ENCODE measurements around the gene SCN5A. TPM values are rescaled to one million over a fixed set of nuclear protein-coding genes. Genes with fewer than 3 reads are reported as not detected.

The SCN5A gene
- polyA plus RNA-seq, 1 donor from 2014 or later = not detected

DNA sequence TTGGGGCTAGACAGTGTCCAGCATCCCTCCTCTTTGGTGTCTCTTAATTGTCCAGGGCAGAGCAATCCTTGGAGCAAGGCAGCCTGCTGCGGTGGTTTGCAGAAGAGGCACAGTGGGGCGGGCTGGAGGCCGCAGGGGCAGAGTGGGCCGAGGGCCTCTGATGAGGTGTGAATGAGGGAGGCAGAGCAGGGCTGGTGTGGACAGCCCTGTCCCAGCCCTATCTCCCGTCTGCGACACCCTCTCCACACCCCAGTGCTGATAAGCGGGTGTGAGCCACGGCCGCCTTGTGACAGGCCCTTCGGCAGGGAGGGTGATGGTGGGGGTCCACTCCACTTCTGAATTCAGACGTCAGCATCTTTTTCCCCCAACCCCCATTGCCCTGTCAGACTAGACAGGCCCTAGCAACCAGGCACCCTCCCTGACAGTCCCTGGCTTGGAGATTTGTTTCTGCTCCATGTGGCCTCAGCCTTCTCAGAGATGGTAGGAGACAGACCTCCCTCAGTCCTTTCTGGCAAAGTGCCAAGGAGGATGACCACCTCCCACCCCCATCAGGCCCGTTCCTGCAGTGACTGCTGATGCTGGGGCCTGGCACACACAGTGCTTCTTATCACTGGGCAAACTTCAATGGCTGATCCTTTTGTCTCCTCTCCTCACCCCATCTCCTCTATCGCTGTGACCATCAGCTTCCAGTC, 116.1 kb downstream of the SCN5A start:
- no peak overlapping the region for H3K4me3 ChIP-seq (ENCODE audit: low read length)
- H3K9me3 ChIP-seq (ENCODE audit: low read length) = peaks cover 5% of the 10 kb centered on the region
- no peak overlapping the region for H3K27ac ChIP-seq (ENCODE audit: low read length)

DNA sequence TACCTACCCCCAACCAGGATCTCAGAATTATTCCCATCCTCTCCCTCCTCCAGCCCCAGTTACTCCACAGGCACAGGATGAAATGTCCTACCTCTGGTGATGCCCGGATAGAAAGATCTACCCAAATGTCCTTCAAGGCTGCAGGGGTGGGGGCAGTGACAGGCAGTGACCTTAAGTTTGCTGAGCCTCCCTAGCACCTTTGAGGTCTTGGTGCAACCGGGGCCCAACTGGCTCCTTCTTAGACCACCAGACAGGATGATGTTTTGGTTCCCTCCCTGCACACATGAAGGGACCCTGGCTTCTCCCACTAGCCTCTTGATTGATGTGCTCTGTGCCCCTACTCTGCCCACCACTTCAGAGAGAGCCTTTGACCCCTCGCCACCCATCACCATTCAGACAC, 117.0 kb downstream of the SCN5A start:
- Histone ChIP-seq H3K4me2 (ENCODE audit: low read length) (no peak overlapping the region), H3K4me3 (ENCODE audit: low read length) (no peak overlapping the region), H3K79me2 (replicated peaks; ENCODE audit: insufficient read depth, low read length) (no peaks in the 10 kb centered on the region), H3K9ac (ENCODE audit: low read length) (no peak overlapping the region), H3K27me3 (ENCODE audit: insufficient read depth, low read depth, low read length) (no peaks in the 10 kb centered on the region), H3K9me3 (ENCODE audit: low read length) (peaks cover 5% of the 10 kb centered on the region), H4K20me1 (ENCODE audit: insufficient read depth) (no peaks in the 10 kb centered on the region), H3K9me2 (ENCODE audit: insufficient read depth, low read length) (no peaks in the 10 kb centered on the region), H3K27ac (ENCODE audit: low read length) (no peak overlapping the region), H3K36me3 (ENCODE audit: insufficient read depth, low read length) (no peaks in the 10 kb centered on the region), H2AFZ (ENCODE audit: low read depth, low read length) (no peak overlapping the region), H3F3A (ENCODE audit: insufficient read depth, low read length, poor library complexity, severe bottlenecking) (no peaks in the 10 kb centered on the region)
- no peak for TF ChIP-seq EZH2 (IDR thresholded peaks at IDR 0.05; ENCODE audit: borderline replicate concordance, insufficient read depth, low read length, poor library complexity, severe bottlenecking)

More for the DNA sequence above, 116.1 kb downstream of the SCN5A start:
- H2AFZ ChIP-seq (ENCODE audit: low read depth, low read length) = no peak overlapping the region
- H3K79me2 ChIP-seq (replicated peaks; ENCODE audit: insufficient read depth, low read length) = no peaks in the 10 kb centered on the region
- H3K9me2 ChIP-seq (ENCODE audit: insufficient read depth, low read length) = no peaks in the 10 kb centered on the region
- H3K27me3 ChIP-seq (ENCODE audit: insufficient read depth, low read depth, low read length) = no peaks in the 10 kb centered on the region
- H3K9ac ChIP-seq (ENCODE audit: low read length) = no peak overlapping the region
- no peak overlapping the region for H3K4me2 ChIP-seq (ENCODE audit: low read length)
- no peaks in the 10 kb centered on the region for H3F3A ChIP-seq (ENCODE audit: insufficient read depth, low read length, poor library complexity, severe bottlenecking)
- TF ChIP-seq, protein P1, sequence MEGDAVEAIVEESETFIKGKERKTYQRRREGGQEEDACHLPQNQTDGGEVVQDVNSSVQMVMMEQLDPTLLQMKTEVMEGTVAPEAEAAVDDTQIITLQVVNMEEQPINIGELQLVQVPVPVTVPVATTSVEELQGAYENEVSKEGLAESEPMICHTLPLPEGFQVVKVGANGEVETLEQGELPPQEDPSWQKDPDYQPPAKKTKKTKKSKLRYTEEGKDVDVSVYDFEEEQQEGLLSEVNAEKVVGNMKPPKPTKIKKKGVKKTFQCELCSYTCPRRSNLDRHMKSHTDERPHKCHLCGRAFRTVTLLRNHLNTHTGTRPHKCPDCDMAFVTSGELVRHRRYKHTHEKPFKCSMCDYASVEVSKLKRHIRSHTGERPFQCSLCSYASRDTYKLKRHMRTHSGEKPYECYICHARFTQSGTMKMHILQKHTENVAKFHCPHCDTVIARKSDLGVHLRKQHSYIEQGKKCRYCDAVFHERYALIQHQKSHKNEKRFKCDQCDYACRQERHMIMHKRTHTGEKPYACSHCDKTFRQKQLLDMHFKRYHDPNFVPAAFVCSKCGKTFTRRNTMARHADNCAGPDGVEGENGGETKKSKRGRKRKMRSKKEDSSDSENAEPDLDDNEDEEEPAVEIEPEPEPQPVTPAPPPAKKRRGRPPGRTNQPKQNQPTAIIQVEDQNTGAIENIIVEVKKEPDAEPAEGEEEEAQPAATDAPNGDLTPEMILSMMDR (IDR thresholded peaks at IDR 0.05; ENCODE audit: poor library complexity, severe bottlenecking) = no peak
- TF ChIP-seq TAF1 (IDR thresholded peaks at IDR 0.05; ENCODE audit: low read depth) = no peak
- no peak for TF ChIP-seq EP300 (conservative IDR thresholded peaks at IDR 0.05; ENCODE audit: poor library complexity, severe bottlenecking)
- no peak for TF ChIP-seq RAD21 (conservative IDR thresholded peaks at IDR 0.05)
- TF ChIP-seq POLR2AphosphoS5 (IDR thresholded peaks at IDR 0.05) = no peak
- TF ChIP-seq, protein P2, sequence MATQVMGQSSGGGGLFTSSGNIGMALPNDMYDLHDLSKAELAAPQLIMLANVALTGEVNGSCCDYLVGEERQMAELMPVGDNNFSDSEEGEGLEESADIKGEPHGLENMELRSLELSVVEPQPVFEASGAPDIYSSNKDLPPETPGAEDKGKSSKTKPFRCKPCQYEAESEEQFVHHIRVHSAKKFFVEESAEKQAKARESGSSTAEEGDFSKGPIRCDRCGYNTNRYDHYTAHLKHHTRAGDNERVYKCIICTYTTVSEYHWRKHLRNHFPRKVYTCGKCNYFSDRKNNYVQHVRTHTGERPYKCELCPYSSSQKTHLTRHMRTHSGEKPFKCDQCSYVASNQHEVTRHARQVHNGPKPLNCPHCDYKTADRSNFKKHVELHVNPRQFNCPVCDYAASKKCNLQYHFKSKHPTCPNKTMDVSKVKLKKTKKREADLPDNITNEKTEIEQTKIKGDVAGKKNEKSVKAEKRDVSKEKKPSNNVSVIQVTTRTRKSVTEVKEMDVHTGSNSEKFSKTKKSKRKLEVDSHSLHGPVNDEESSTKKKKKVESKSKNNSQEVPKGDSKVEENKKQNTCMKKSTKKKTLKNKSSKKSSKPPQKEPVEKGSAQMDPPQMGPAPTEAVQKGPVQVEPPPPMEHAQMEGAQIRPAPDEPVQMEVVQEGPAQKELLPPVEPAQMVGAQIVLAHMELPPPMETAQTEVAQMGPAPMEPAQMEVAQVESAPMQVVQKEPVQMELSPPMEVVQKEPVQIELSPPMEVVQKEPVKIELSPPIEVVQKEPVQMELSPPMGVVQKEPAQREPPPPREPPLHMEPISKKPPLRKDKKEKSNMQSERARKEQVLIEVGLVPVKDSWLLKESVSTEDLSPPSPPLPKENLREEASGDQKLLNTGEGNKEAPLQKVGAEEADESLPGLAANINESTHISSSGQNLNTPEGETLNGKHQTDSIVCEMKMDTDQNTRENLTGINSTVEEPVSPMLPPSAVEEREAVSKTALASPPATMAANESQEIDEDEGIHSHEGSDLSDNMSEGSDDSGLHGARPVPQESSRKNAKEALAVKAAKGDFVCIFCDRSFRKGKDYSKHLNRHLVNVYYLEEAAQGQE (IDR thresholded peaks at IDR 0.05; ENCODE audit: borderline replicate concordance) = no peak
- TF ChIP-seq MXI1 (conservative IDR thresholded peaks at IDR 0.05; ENCODE audit: poor library complexity, severe bottlenecking) = no peak
- TF ChIP-seq SMC3 (conservative IDR thresholded peaks at IDR 0.05; ENCODE audit: poor library complexity) = no peak
- no peak for TF ChIP-seq EZH2 (IDR thresholded peaks at IDR 0.05; ENCODE audit: borderline replicate concordance, insufficient read depth, low read length, poor library complexity, severe bottlenecking)
- H3K36me3 ChIP-seq (ENCODE audit: insufficient read depth, low read length) = no peaks in the 10 kb centered on the region
- no peaks in the 10 kb centered on the region for H4K20me1 ChIP-seq (ENCODE audit: insufficient read depth)

All from neural cell (in vitro differentiated cells).